Measurements from ENCODE around the gene ZBTB7A.

GRCh38 chr19:4090356-4091220, 23.9 kb upstream of the ZBTB7A start:
- TF ChIP-seq POLR2A (IDR thresholded peaks at IDR 0.05; ENCODE audit: low read length), result no peak
- TF ChIP-seq JUN (IDR thresholded peaks at IDR 0.05), result no peak
- TF ChIP-seq CTCF (IDR thresholded peaks at IDR 0.05), result no peak
- TF ChIP-seq TP53 (CRISPR knock-in tag; IDR thresholded peaks at IDR 0.05), result no peak
- TF ChIP-seq MYC (IDR thresholded peaks at IDR 0.05; ENCODE audit: borderline replicate concordance, low read length), result no peak
- no peak for TF ChIP-seq MAX (IDR thresholded peaks at IDR 0.05)

Data from A549 (cell line).